Activated CD8-positive, alpha-beta memory T cell treated with anti-CD3 and anti-CD28 coated beads, Interleukin-2, amount 50 U/mL, for 24 hours (primary cell): ENCODE results near the gene HOXA3.

ENCODE experiments used
- DNase-seq: peaks from one replicate; pipeline ENCODE4 v3.0.0-alpha.2; 2020; ENCODE audit errors: extremely low read depth

Gene HOXA3

DNA sequence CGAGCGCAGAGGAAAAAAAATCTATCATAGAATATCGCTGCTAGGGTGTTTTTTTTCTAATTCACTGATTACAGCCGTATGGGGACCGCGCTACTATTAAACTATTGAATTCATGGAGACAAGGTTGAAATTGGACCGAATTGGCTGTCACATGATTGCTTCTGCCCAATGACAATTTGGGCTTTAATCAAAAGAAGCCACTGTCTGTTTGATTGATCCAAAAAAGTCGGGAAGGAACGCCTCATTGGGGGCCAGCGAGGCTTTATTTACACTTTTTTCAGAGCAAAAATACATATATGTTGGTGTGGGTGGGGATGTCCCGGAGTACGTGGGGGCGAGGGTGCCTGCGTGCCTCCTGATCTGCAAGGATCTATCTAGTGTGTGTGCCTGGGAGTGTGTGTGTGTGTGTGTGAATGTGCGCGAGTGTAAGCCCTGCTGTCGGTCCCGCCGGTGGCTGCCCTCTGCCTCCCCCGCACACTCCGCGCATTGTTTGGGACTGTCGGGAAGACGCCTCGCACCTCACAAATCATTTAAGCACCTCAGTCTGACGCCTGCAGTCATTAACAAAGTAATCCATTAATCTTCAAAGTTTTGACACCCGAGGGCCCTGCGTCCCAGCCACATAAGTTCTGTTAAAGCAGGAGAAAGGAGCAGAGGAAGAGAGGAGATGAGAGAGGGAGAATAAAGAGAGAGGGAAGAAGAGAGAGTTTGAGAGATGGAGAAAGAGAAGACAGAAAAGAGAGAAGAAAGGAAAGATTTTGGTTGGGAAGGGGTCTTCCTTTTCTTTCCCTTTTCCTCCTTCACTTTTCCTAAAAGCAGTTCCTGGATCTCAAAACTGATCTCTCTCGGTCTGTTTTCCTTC is 49.6 kb downstream of the HOXA3 start, which contains the start of gene HOXA2:
Gene HOXA2, minus strand, starts transcription at position 103 of the 862 bp plus-strand sequence. CDS start 183 bp downstream, outside the sequence.
- no peak for DNase-seq

DNA sequence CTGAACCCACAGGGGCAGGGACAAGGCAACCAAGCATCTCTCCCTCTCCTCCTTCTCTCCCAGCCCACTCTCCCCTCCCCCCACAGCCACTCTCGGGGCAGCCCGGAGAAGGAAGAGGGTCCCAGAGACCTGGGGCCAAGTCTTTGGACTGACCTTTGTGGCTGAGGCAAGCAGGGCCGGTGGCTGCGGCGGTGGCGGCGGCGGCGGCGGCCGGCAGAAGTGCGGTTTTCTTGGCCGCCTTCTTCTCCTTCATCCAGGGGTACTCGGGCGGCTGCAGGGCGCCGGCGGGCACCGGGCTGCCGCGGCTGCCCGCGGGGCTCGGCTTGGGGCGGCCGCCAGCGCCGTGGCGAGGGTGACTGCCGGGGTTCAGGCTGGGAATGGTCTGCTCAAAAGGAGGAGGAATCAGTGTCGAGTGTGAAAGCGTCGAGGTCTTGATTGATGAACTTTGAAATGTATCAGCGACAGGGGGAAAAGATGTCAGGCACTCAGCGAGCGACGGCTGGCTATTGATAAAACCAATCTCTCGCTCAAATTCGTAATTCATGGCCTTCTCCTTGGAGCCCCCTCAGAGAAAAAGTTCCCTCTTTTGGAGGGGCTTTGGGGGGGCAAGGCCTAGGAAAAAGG is 50.3 kb downstream of the HOXA3 start:
- DNase-seq: no peak

DNA sequence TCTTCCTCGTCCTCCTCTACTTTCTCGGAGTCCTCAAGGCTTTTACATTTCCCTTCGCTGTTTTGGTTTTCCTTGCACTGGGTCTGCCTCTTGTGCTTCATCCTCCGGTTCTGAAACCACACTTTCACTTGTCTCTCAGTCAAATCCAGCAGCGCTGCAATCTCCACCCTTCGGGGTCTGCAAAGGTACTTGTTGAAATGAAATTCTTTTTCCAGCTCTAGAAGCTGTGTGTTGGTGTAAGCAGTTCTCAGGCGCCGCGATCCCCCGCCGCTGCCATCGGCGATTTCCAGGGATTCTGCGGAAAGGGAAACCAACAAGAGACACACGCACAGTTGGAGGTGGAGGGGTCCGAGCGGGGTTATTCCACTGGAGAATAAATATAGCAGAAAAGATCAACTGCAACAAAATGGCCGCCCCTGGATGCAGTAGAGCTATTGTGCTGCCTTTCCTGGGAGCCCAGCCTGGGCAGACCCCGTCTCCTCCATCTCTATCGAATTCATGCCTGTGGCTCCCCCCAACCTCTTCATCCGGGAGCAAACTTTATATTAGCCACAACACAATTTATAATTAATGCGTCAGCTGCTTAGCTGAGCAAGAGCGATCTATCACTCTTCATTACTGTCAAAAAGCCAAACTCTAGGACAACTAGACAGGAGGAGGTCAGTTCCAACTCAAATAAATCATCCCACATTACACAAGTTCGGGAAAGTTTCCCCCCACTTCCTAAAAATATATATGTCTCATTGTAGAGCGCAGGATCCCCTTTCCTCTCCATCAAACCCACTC is 51.0 kb downstream of the HOXA3 start:
- DNase-seq: no peak

DNA sequence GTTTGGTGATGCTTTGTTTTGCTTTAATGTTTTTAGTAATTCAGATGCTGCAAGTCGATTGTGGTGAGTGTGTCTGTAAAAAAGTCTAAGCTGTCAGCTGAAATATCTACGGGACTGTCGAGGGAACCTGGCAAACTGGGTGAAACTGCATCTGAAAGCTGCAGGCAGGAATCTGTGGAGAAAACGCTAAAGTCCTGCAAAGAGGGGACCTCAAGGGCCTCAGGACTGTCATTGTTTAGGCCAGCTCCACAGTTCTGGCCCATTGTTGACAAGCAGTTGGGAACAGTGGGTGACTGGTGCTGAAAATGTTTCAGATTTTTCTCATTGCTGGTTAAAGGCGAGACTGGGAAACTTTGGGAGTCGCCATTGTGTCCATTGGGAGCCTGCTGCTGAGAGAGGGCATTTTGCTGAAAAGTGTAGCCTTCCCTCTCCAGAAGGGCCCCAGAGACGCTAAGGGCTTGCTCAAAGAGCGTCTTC is 51.7 kb downstream of the HOXA3 start:
- DNase-seq: no peak

DNA sequence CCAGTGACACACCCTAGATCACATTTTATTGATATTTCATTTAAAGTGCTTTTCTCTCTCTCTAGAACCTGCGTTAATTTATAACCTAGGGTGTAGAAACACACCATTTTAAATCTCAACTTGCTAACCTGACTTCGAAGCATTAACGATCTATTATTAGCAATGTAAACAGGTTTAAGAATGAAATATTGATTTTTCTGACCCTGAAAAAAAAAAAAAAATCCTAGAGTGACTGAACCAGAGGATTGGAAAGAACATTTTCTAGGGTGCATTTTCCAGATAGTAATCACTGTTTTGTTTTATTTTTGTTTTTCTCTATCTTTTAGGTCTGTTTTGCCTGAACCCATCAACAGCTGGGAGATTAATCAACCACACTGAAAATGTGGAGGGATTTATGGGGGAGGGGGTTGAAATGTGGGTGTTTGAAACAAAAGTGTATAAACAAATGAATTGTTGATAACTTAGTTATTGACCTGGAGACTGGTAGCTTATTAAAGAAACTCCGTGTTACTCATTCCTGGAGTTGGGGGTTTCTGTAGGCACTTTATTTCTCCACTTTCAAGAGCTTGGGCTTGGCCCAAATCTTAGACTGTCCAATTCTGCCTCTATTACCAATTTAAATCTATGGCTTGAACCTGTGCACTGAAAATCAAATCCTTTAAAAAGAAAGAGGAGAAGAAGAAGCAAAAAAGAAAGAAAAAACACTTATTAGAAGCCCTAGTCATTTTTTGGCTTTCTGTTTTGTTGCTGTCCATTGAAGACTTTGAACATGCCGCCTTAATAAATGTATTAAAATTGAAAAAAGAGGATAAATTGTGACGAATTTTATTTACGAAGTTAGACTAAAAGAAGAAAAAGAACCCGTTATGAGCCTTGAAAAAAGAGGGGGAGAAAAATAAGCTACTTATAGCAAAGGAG is 52.7 kb downstream of the HOXA3 start:
- no peak for DNase-seq

DNA sequence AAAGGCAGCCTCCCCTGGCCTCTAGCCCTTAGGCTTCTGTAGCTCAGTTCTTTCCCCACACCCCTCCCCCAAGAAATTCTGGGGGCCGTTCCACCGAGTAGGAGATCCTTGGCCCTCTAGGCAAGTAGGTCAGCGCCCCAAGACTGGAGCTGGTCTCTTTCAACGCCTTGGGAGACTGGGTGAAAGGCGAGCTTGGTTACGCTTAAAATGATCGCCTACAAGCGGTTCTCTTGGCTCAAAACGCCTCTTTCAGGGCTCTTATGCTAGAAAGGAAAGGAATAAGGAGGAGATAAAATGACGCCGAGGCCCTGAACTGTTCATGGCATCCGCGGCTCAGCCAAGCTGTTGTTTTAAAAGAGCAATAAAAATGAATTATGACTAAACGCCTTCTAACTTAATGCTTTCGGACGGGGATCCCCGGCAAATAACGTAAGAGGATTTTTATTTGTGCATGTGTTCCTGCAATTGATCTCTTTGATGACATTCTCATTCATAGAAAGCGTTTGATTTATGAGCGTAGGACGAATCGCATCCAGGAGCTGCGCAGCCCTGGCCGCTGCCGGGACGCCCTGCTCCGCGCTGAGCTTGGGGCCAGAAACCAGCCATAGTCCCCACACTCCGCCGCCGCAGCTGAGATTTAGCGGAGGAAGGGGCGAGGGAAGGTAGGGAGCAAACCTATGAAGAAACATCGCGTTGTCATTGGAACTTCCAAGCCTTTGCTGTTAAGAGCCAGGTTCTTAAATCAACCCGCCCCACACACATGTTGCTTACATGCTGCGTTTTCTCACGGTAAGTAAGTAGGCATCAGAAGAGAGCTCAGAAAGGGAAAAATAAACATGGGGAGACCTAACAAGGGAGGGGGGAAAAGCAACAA is 53.6 kb downstream of the HOXA3 start:
- DNase-seq: no peak

DNA sequence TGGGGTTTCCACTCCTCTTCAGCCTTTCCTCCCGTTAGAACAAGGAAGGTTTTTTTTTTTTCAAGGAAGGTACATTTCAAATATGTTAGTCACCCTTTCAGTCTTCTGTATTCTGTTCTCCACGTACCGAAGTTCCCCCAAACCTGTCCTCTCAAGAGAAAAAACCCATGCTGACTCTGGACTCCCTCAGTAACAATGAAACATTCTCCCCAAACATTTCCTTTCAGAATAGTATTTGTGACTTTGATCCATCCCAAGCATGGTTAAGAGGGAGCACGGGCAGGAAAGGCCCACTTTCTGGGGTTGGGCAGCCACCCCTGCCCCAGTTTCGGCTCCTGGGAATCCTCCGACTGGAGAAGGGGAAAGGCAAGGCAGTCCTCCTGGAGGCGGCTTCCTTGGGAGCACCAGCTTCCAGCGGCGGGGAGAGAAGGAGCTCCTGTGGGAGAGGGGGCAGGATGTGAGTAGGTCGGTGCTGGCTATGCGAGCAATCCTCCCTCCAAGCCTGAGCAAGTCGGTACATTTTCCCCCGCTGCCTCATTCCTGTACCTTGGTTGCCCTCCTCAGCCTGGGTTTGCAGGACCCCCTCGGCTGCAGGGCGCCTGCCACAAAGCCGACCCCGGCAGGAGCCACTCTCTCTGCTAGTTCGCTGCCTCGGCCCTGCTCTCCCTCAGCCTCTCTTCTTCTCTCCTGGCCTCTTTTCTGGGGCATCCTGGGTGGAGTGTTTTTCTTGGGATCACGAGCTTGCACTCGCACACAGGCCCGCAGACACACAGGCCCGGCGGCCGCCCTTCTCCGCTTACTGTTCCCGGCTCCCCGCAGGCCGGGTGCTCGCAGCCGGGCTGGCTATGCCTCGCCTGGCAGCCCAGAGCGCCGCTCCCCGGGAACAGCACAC is 54.5 kb downstream of the HOXA3 start:
- DNase-seq: no peak

DNA sequence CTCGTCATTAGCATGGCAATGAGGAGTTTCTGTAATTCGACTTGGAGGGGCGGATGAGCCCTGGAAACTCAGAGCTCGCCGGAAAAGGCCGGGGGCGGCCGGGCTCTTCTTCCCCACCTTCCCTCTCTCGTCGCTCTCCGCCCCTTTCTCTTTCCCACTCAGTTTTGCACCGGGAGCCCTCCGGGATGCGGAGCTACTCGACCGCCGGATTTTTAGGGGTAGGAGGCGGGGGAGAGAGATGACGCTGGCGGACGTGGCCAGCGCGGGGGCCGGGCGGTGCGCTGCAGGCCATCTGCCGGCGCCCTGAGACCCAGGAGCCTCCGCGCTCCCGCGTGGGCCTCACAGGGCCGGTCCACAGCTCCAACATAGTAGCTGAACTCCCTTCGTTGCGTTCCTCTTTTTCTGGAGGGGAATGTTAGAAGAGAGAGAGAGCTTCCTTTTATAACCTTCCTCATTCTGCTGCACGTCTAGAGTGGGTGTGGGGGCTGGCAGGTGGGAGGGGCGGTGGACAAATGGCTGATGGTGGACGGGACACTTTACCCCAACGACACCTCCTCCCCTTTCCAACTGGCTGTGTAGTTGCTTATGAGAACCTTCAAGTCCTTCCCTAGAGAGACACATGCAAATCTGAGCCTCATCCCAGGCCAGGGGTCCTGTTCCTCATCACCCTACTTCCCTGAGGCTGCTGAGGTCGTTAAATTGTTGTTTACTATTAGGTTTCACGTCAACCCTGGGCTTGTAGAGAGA is 55.4 kb downstream of the HOXA3 start:
- no peak for DNase-seq

DNA sequence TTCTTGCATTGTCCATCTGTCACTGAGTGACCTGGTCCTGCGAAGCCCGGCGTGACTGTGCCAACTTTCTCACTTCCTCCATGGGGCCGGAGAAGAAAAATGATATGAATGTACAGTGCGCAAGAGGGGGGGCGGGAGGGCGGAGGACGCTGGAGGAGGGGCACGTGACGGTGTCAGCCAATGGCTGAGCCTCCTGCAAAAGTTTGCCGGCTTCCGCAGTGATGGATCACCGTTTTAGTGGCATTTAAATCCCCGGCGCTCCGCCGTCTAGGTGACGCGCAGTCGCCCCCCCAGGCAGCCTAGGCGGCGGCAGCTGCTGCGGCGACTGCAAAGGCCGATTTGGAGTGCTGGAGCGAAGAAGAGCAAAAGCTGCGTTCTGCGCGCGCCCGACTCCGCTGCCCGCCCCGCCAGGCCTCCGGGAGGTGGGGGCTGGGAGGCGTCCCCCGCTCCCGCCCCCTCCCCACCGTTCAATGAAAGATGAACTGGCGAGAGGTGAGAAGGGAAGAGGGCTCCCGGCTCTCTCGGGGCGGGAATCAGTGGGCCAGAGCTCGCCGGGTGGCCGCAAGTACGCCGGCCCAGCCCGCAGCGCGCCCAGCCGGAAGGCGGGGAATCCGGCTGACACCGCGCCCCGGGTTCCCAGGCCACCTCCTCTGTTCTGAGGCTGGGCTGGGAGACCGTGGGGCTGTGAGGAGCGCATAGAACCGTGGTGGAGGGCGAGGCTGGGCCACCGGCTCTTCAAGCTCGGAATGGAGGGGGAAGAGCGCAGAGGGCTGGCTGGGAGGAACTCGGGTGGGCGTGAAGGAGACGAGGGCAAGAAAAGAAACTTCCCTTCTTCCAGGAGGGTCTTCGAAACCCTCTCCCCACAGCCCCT is 56.3 kb downstream of the HOXA3 start, which contains the start of gene HOXA1:
Gene HOXA1, minus strand, starts transcription at position 104 of the 871 bp plus-strand sequence. Its CDS starts 88 bp downstream, at position 16.
- DNase-seq: peak; percentile 55

DNA sequence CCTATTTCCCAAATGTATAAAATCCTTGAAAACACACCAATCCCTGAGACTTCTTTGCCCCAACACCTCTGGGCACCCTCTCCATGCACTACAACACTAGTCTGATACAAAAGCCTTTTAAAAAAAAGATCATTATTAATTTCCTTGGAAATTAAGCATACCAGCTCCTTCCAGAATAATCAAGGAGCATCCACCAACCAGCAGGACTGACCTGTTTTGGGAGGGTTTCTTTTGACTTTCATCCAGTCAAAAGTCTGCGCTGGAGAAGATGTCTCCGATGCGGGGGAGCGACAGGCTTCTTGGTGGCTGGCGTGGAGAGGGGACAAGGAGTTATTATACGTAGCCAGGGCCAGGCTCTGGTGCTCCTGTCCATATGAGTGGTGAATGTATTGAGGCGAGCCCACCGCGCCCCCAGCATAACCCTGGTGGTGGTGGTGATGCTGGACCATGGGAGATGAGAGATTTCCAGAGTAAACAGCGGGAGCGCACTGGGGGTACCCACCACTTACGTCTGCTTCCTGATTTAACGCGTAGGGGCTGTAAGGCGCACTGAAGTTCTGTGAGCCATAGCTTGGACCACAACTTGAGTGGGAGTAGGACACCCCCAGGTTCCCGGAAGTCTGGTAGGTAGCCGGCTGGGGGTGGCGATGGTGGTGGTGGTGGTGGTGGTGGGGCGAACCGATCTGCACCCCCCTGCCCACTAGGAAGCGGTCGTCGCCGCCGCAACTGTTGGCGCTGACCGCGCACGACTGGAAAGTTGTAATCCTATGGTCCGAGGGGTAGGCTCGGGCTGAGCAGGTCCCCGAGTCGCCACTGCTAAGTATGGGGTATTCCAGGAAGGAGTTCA is 57.1 kb downstream of the HOXA3 start:
- DNase-seq: no peak

DNA sequence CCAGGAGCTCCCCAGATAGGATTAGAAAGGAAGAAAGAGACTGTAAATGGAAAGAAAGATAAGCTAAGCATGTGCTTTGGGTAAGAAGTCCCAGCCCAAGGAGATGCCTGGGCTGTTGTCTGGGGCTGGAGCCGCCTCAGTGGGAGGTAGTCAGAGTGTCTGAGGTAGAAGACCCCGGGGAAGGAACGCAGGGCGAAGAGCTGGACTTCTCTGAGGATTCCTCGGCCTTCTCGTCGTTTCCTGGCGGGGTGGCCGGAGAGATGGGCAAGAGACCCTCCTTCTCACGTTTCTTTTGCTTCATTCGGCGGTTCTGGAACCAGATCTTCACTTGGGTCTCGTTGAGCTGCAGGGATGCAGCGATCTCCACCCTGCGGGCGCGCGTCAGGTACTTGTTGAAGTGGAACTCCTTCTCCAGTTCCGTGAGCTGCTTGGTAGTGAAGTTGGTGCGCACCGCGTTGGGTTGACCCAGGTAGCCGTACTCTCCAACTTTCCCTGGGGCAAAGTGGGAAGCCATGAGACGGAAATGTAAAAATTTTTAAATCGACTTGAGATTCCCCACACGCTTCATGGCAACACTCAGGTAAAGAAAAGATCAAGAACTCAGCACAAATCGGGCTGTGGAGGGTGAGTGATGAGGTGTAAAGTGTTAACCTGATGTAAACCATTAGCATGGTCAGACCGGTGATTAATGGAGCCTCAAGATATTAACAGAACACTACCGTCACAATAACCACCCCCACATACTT is 57.9 kb downstream of the HOXA3 start:
- DNase-seq: no peak

DNA sequence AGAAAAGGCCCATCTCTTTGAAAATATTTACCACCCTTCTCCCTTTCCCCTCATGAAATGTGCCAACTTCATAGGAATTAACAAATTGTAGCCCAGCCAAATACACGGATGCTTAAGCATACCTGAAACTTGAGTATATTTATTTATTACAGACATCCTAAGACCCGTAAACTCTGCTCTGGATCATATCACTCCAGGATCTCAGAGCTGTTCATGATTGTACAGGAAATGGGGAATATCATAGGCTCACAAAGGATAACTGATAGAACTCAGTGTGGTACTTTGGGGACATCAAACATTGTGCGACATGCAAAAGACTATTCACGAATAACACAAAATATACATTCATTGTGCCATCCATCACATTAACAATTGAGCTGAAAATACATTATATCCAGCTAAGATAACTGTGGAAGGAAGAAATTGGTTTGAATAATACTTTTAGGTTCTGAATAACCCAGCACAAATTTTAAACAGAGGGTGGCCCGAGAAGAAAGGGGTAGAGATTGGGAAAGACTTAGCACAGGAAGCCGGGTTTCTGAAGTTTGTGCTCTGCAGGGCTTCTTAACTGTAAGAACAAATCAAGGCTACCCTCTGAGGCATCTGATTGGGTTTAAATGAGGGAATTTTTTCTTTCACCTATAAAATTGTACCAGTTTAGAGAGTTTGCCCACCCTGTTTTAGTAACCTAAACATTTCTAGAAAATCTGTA is 59.0 kb downstream of the HOXA3 start:
- no peak for DNase-seq

DNA sequence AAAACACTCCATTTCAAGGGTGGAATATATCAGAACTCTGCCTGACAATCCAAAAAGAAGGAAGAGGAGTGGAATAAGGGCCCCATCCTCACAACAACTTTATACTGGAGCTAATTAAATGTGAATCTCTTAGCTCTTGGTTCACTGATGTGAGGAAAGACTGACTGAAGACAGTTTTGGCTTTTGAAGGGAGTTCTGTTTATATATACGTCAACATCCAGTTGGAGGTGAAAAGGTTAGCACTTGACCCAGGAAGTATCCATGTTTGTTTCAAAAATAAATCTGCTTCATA is 59.6 kb downstream of the HOXA3 start:
- DNase-seq: no peak

DNA sequence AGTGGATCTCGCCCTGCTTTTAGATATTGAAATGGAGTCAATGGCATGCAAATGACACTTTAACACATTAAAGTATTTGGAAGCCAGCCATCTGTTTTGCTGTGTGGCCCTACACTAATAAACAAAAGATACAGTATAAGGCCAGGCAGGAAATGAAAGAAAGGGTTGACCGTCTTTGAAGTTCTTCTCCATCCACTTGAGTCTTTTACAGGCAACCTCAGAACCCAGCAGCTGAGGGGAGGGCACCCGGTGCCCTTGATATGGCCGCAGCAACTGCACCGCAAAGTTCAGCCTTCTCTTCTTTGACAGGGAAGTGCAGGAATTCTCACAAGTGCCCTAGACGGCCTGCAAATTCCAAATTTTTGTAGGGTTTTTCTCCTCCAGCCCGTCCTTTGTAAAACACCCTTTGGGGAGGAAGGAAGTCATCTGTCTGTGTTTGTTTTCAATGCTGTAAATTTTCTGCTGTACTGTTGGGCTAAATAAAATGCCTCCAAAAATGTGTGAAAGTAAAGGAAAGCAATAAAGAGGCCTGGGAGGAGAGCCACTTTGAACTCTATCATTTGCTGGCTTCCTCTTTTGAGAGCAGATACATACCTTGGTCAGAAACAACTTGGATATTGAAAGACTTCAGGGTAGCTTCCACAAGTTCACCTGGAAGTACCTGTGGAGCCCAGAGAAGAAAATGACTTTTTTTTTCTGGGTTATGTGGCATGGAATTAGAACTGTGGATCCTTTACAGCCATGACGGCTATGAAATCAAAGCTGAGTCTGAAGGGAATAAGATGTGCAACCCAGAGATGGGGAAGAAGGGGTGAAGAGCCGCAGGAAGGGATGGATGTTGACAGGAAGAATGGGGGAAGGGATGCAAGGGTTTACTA is 60.2 kb downstream of the HOXA3 start:
- DNase-seq: no peak
